Measurements from ENCODE around the gene SHQ1.

DNA sequence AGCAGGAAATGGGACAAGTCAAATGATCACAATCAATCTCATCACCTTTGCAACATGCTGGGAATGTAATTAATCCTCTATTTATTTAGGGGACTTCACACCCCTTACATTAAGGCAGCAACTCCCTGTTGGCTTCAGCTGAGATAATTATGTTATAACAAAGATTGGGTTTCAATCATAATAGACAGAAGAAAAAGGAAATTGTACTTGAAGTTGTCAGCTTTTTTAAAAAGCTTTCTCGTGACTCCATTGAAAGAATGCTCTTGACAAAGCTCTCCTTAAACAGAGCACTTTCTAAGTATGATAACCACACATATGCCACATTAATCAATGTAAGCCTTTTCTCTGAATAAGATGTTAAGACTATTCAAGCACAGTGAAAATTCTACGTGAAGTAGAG lies 65.7 kb downstream of the SHQ1 start:
- TF ChIP-seq, protein P1, sequence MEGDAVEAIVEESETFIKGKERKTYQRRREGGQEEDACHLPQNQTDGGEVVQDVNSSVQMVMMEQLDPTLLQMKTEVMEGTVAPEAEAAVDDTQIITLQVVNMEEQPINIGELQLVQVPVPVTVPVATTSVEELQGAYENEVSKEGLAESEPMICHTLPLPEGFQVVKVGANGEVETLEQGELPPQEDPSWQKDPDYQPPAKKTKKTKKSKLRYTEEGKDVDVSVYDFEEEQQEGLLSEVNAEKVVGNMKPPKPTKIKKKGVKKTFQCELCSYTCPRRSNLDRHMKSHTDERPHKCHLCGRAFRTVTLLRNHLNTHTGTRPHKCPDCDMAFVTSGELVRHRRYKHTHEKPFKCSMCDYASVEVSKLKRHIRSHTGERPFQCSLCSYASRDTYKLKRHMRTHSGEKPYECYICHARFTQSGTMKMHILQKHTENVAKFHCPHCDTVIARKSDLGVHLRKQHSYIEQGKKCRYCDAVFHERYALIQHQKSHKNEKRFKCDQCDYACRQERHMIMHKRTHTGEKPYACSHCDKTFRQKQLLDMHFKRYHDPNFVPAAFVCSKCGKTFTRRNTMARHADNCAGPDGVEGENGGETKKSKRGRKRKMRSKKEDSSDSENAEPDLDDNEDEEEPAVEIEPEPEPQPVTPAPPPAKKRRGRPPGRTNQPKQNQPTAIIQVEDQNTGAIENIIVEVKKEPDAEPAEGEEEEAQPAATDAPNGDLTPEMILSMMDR (IDR thresholded peaks at IDR 0.05): no peak
- no peak for TF ChIP-seq POLR2A (IDR thresholded peaks at IDR 0.05)
